Testis (tissue), 3 donors: ENCODE results near the gene MYO5B. TPM values are rescaled to one million over a fixed set of nuclear protein-coding genes. Genes with fewer than 3 reads are reported as not detected.

ENCODE experiments used
- DNase-seq: peaks from one replicate; pipeline ENCODE4 v3.0.0-alpha.2; 2019
- H3K27ac ChIP-seq, 2 donors: fragments of 200-600 bp; sonication (generic); one replicate each; pipeline ENCODE4 v1.5.1; 2019
- H3K27me3 ChIP-seq: fragments of 200-600 bp; sonication (generic); one replicate; pipeline ENCODE4 v1.5.1; 2019
- H3K36me3 ChIP-seq: fragments of 200-600 bp; sonication (generic); one replicate; pipeline ENCODE4 v1.5.1; 2017; ENCODE audit warnings: low read depth; ENCODE audit errors: missing control alignments
- H3K4me1 ChIP-seq: fragments of 200-600 bp; sonication (generic); one replicate; pipeline ENCODE4 v1.5.1; 2019
- H3K4me3 ChIP-seq, 2 donors: fragments of 200-600 bp; sonication (generic); one replicate each; pipeline ENCODE4 v1.5.1; 2017 to 2019
- H3K9me3 ChIP-seq: fragments of 200-600 bp; sonication (generic); one replicate; pipeline ENCODE4 v1.5.1; 2017
- POLR2A ChIP-seq: fragments of 450-650 bp; IDR thresholded peaks from one replicate; pipeline ENCODE4 v1.6.1; 2017; ENCODE audit warnings: antibody characterized with exemption, mild to moderate bottlenecking, moderate library complexity
- WGBS, 2 donors: methylation state at CpG; one replicate each; pipeline ENCODE4 v1.1.5; 2018; 5-methylcytosine and 5-hydroxymethylcytosine counted together
- intact Hi-C: fragments of 100-400 bp; cut with DNase I; formaldehyde crosslinking; loops from one replicate; pipeline ENCODE4 v1.15.1; 2023; ENCODE audit warnings: low total_unique reads
- polyA plus RNA-seq: library from polyadenylated mRNA; stranded (reverse); fragments of 350-450 nt; fragmentation: Illumina TruSeq; extraction: RNeasy Lipid Tissue Mini Kit (QIAGEN cat#74804); gene quantifications from one replicate; pipeline ENCODE4 v1.2.3, GENCODE V29; 2014; ENCODE audit warnings: low read depth, low replicate concordance; ENCODE audit not compliant: insufficient read depth
- total RNA-seq, 2 donors: library from RNA; depleted of rRNA; stranded (reverse); fragments of >200 nt; gene quantifications; one replicate each; pipeline ENCODE4 v1.2.3, GENCODE V29; 2016
- TF ChIP-seq, protein P1 (sequence below), 3 experiments: fragments of 450-650 bp in 2 of 3; fragments of 200-600 bp in 1 of 3; sonication (generic) in 1 of 3; IDR thresholded peaks; one replicate each; pipeline ENCODE4 v1.5.1; 2016 to 2019; ENCODE audit warnings: antibody characterized with exemption in 3 of 3, mild to moderate bottlenecking in 2 of 3, moderate library complexity in 1 of 3

MYO5B gene
- total and polyA plus RNA-seq, 3 donors from 2014 or later, result 24.8 to 31.8 (median 26.1) TPM

DNA sequence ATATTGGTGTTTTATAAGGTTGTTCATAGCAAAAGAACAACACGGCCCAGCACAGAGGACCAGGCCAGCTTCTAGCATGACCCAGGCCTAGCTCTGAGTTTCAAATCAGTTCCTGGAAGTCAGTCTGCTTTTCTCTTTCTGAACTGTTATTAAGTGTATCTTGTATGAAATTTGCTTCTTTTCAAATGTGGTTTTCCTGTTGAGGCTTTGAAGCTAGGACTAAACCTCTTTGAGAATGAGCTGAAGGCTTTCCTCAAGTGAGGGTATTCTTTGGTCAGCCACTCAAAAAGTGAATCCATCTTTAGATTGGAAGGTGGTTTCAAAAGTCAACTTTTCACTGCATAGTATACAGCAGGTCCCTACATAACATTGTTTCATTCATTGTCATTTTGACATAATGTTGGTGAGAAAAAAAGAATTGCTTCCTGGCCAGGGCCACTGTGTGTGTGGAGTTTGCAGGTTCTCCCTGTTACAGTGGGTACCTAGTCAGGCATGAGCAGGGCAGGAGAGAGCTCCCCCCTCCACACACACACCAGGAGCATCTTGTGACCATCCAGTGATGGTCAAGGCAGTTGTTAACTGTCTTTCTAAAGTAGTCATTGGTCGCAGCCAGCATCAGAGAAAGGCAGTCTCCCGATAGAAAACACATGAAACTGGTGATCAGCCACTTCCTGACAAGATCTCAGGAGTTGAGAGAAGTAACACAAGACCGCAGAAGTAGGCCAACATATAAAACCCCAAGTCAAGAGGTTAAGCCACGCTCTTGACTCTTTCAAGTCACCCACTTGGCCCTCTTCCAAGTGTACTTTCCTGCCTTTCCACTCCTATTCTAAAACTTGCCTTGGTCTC, 374.9 kb downstream of the MYO5B start:
- no peak overlapping the region for H3K27ac ChIP-seq
- WGBS, 2 donors, result 79 to 86% methylated on average over 5 of the region's 5 CpGs
- no peaks in the 10 kb centered on the region for H3K4me1 ChIP-seq
- no peak for TF ChIP-seq POLR2A
- TF ChIP-seq, protein P1, sequence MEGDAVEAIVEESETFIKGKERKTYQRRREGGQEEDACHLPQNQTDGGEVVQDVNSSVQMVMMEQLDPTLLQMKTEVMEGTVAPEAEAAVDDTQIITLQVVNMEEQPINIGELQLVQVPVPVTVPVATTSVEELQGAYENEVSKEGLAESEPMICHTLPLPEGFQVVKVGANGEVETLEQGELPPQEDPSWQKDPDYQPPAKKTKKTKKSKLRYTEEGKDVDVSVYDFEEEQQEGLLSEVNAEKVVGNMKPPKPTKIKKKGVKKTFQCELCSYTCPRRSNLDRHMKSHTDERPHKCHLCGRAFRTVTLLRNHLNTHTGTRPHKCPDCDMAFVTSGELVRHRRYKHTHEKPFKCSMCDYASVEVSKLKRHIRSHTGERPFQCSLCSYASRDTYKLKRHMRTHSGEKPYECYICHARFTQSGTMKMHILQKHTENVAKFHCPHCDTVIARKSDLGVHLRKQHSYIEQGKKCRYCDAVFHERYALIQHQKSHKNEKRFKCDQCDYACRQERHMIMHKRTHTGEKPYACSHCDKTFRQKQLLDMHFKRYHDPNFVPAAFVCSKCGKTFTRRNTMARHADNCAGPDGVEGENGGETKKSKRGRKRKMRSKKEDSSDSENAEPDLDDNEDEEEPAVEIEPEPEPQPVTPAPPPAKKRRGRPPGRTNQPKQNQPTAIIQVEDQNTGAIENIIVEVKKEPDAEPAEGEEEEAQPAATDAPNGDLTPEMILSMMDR (IDR thresholded peaks at IDR 0.05), result no peak
- DNase-seq, result no peak
- intact Hi-C loops, result no loop called here
- H3K4me3 ChIP-seq, result no peak overlapping the region
- no peaks in the 10 kb centered on the region for H3K9me3 ChIP-seq
- no peaks in the 10 kb centered on the region for H3K27me3 ChIP-seq
- no peaks in the 10 kb centered on the region for H3K36me3 ChIP-seq

GRCh38 chr18:49819071-49819662, 375.8 kb downstream of the MYO5B start:
- TF ChIP-seq, protein P1 (IDR thresholded peaks at IDR 0.05), result no peak
- TF ChIP-seq POLR2A, result no peak
- Histone ChIP-seq H3K27ac (no peak overlapping the region), H3K9me3 (no peaks in the 10 kb centered on the region), H3K27me3 (no peaks in the 10 kb centered on the region), H3K36me3 (no peaks in the 10 kb centered on the region), H3K4me1 (no peaks in the 10 kb centered on the region), H3K4me3 (no peak overlapping the region)
- DNase-seq, result no peak
- 87 to 92% methylated on average over 5 of the region's 5 CpGs for WGBS, 2 donors
- intact Hi-C loops, result no loop called here

DNA sequence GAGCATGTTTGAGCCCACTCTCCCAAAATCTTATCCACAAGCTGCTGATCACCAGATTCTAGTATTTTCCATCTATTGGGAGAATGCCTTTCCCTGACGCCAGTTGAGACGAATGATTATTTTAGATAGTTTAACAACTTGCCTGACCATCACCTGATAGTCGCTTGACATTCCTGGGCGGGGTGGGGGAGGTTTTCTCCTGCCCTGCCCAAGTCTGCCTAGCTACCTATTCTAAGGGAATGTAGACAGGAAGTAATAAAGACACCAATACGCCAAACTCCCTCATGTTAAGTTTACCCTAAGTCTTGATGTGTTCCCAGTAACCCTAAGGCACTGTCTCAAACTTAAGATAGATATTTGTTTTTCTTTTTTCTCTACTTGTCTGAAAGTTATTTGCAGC, 377.0 kb downstream of the MYO5B start:
- TF ChIP-seq, protein P1 (IDR thresholded peaks at IDR 0.05), result no peak
- no peak for TF ChIP-seq POLR2A
- Histone ChIP-seq H3K36me3 (no peaks in the 10 kb centered on the region), H3K4me1 (no peaks in the 10 kb centered on the region), H3K27me3 (no peaks in the 10 kb centered on the region), H3K9me3 (no peaks in the 10 kb centered on the region), H3K4me3 (no peak overlapping the region), H3K27ac (no peak overlapping the region)
- intact Hi-C loops, result no loop called here
- no peak for DNase-seq
- WGBS, 2 donors, result 94 to 95% methylated on average over 5 of the region's 5 CpGs

DNA sequence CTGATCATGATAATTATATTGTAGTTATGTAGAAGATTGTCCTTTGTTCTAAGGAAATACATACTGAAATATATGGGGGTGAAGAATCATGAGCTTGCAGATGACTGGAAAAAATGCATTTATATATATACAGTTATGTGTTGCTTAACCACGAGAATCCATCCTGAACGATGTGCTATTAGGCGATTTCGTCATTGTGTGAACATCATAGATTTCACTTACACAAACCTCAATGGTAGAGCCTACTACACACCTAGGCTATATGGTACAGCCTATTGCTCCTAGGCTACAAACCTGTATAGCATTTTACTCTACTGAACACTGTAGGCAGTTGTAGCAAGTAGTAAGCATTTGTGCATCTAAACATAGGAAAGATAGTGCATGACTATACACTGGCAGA, 379.0 kb downstream of the MYO5B start:
- intact Hi-C loops, result no loop called here
- H3K27ac ChIP-seq, result no peak overlapping the region
- no peak for TF ChIP-seq POLR2A
- TF ChIP-seq, protein P1 (IDR thresholded peaks at IDR 0.05), result no peak
- WGBS, 2 donors, result 94% methylated on average over 4 of the region's 4 CpGs
- no peaks in the 10 kb centered on the region for H3K27me3 ChIP-seq
- DNase-seq, result no peak
- no peaks in the 10 kb centered on the region for H3K36me3 ChIP-seq
- H3K4me1 ChIP-seq, result no peaks in the 10 kb centered on the region
- no peak overlapping the region for H3K4me3 ChIP-seq
- H3K9me3 ChIP-seq, result no peaks in the 10 kb centered on the region
